ENCODE measurements around the gene IGF2BP2.

GRCh38 chr3:185842241-185842640 lies 17.4 kb upstream of the IGF2BP2 start:
- TF ChIP-seq ARNTL (CRISPR knock-in tag; IDR thresholded peaks at IDR 0.05; ENCODE audit: borderline replicate concordance, low read depth), result no peak
- TF ChIP-seq PATZ1 (CRISPR knock-in tag; IDR thresholded peaks at IDR 0.05; ENCODE audit: borderline replicate concordance), result no peak
- TF ChIP-seq CREB5 (CRISPR knock-in tag; IDR thresholded peaks at IDR 0.05; ENCODE audit: low read depth), result no peak
- no peak for TF ChIP-seq PPARA (CRISPR knock-in tag; IDR thresholded peaks at IDR 0.05; ENCODE audit: borderline replicate concordance)
- no peak for TF ChIP-seq TCF4 (CRISPR knock-in tag; IDR thresholded peaks at IDR 0.05; ENCODE audit: borderline replicate concordance)
- TF ChIP-seq CSRNP3 (CRISPR knock-in tag; IDR thresholded peaks at IDR 0.05), result no peak
- no peak for TF ChIP-seq TSHZ2 (CRISPR knock-in tag; IDR thresholded peaks at IDR 0.05)
- TF ChIP-seq ZNF565 (CRISPR knock-in tag; conservative IDR thresholded peaks at IDR 0.05; ENCODE audit: low read depth), result no peak
- no peak for TF ChIP-seq ZFP3 (CRISPR knock-in tag; IDR thresholded peaks at IDR 0.05)
- TF ChIP-seq OSR1 (CRISPR knock-in tag; IDR thresholded peaks at IDR 0.05), result no peak
- TF ChIP-seq BACH2 (CRISPR knock-in tag; IDR thresholded peaks at IDR 0.05; ENCODE audit: borderline replicate concordance), result no peak
- no peak for TF ChIP-seq RARB (CRISPR knock-in tag; IDR thresholded peaks at IDR 0.05)

Measured in SK-N-SH treated with all-trans-retinoic acid at 6 μM for 48 hours (cell line).